ENCODE measurements around the gene RABGAP1L.

DNA sequence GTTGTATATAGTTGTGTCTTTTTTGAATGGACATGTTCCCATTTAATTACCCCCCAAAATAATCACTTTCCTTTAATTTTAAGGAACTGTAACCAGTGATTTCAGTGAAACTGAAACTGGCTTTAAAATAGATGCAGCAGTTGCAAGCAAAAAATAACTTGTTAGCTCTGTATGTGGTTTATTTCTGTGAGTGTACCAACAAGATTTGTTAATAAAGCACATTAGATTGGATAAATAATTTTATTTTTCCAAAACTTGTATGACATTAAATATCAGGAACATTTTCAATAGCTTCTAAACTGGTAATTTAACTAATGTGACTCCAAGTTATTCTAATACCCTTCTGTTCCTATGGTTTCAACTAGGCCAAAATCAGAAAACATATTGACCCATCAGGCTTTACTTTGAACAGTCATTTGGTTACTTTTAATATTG, 656.2 kb downstream of the RABGAP1L start:
- TF ChIP-seq, protein P1, sequence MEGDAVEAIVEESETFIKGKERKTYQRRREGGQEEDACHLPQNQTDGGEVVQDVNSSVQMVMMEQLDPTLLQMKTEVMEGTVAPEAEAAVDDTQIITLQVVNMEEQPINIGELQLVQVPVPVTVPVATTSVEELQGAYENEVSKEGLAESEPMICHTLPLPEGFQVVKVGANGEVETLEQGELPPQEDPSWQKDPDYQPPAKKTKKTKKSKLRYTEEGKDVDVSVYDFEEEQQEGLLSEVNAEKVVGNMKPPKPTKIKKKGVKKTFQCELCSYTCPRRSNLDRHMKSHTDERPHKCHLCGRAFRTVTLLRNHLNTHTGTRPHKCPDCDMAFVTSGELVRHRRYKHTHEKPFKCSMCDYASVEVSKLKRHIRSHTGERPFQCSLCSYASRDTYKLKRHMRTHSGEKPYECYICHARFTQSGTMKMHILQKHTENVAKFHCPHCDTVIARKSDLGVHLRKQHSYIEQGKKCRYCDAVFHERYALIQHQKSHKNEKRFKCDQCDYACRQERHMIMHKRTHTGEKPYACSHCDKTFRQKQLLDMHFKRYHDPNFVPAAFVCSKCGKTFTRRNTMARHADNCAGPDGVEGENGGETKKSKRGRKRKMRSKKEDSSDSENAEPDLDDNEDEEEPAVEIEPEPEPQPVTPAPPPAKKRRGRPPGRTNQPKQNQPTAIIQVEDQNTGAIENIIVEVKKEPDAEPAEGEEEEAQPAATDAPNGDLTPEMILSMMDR (IDR thresholded peaks at IDR 0.05) = no peak
- TF ChIP-seq POLR2A (IDR thresholded peaks at IDR 0.05) = no peak
